Activated CD8-positive, alpha-beta T cell treated with anti-CD3 and anti-CD28 coated beads for 36 hours (primary cell): Measurements from ENCODE around the gene ZMYND8. TPM values are rescaled to one million over a fixed set of nuclear protein-coding genes. Genes with fewer than 3 reads are reported as not detected.

Source experiments
- ATAC-seq: fragments of 200-7000 bp; cut with Tn5 transposase; one replicate; pipeline ENCODE4 v1.10.0; 2021; ENCODE audit warnings: mild to moderate bottlenecking, moderate library complexity
- CTCF ChIA-PET: fragments of 350-600 bp; sonication (Branson Sonifier 250); formaldehyde crosslinking; loops from one replicate; lab custom pipeline; 2021; ENCODE audit warnings: antibody characterized with exemption; lab: Charles Lee
- POLR2A ChIA-PET: fragments of 350-600 bp; sonication (Branson Sonifier 250); formaldehyde crosslinking; loops from one replicate; lab custom pipeline; 2021; ENCODE audit warnings: antibody characterized with exemption; lab: Charles Lee
- DNase-seq: peaks from one replicate; pipeline ENCODE4 v3.0.0-alpha.2; 2020
- H3K27ac Mint-ChIP-seq: one replicate; pipeline ENCODE4 v1.8.0; 2021; ENCODE audit warnings: mild to moderate bottlenecking, mixed read lengths
- H3K27me3 Mint-ChIP-seq: one replicate; pipeline ENCODE4 v1.8.0; 2021; ENCODE audit warnings: mixed read lengths
- H3K36me3 Mint-ChIP-seq: one replicate; pipeline ENCODE4 v1.8.0; 2021; ENCODE audit warnings: low read depth, mixed read lengths
- H3K4me1 Mint-ChIP-seq: one replicate; pipeline ENCODE4 v1.8.0; 2021; ENCODE audit warnings: low read depth, mixed read lengths
- H3K4me3 Mint-ChIP-seq: one replicate; pipeline ENCODE4 v1.8.0; 2021; ENCODE audit warnings: mild to moderate bottlenecking, moderate library complexity, mixed read lengths
- H3K9me3 Mint-ChIP-seq: one replicate; pipeline ENCODE4 v1.8.0; 2021; ENCODE audit warnings: mixed read lengths
- intact Hi-C: fragments of 100-400 bp; cut with micrococcal nuclease; formaldehyde crosslinking; loops from one replicate; pipeline ENCODE4 v1.10.0; 2022
- total RNA-seq, 2 experiments: library from RNA; stranded (reverse); gene quantifications; one replicate each; pipeline ENCODE4 v1.2.3, GENCODE V29; 2021
- TF ChIP-seq, protein P1 (sequence below): fragments of 200-600 bp; IDR thresholded peaks from one replicate; pipeline ENCODE4 v1.8.0; 2022; ENCODE audit warnings: antibody characterized with exemption, mild to moderate bottlenecking

Gene ZMYND8
- total RNA-seq, 2 experiments from 2014 or later: 31.9 to 33.4 TPM

DNA sequence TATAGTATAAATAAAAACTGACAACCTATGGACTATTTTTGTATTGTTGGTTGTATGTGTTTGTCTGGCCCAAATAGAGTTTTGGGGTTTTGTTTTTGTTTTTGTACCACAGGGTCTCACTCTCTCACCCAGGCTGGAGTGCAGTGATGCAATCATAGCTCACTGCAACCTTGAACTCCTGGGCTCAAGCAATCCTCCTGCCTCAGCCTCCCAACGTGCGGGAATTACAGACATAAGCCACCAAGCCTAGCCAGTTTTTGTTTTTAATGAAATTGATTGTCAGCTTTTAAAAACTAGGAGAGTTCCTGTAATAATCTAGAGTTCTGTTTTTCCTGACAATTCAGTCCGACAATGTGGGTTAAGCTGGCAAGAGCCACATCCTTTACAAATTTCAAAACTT lies 98.7 kb downstream of the ZMYND8 start:
- intact Hi-C loops: no loop called here
- ATAC-seq (no peak), DNase-seq (no peak)
- TF ChIP-seq, protein P1, sequence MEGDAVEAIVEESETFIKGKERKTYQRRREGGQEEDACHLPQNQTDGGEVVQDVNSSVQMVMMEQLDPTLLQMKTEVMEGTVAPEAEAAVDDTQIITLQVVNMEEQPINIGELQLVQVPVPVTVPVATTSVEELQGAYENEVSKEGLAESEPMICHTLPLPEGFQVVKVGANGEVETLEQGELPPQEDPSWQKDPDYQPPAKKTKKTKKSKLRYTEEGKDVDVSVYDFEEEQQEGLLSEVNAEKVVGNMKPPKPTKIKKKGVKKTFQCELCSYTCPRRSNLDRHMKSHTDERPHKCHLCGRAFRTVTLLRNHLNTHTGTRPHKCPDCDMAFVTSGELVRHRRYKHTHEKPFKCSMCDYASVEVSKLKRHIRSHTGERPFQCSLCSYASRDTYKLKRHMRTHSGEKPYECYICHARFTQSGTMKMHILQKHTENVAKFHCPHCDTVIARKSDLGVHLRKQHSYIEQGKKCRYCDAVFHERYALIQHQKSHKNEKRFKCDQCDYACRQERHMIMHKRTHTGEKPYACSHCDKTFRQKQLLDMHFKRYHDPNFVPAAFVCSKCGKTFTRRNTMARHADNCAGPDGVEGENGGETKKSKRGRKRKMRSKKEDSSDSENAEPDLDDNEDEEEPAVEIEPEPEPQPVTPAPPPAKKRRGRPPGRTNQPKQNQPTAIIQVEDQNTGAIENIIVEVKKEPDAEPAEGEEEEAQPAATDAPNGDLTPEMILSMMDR: no peak
- Mint-ChIP-seq H3K4me1 (peaks cover 31% of the 10 kb centered on the region), H3K4me3 (no peak overlapping the region), H3K9me3 (no peaks in the 10 kb centered on the region), H3K36me3 (peaks cover 43% of the 10 kb centered on the region), H3K27me3 (no peaks in the 10 kb centered on the region), H3K27ac (peak overlapping the region; percentile 50)
- ChIA-PET POLR2A (no interaction called here), CTCF (interaction anchor here (1.0 to 1.5 kb wide), 3 partner anchors 16 to 126 kb away, joined by 3 to 7 read pairs (median 3); no protein-coding TSS in a partner anchor)

DNA sequence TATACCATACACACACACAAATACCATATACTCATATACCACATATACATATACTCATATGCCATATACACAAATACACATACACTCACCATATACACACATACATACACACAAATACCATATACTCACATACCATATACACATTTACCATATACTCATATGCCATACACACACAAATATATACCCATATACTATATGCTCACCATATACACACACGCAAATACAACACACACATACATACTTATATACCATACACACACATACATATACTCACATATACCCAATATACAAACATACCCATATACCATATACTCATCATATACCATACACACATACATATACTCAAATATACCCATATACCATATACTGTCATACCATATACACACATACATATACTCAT lies 99.2 kb downstream of the ZMYND8 start:
- intact Hi-C loops: no loop called here
- no peak overlapping the region for H3K27ac Mint-ChIP-seq
- no peaks in the 10 kb centered on the region for H3K9me3 Mint-ChIP-seq
- DNase-seq (no peak), ATAC-seq (no peak)
- no peaks in the 10 kb centered on the region for H3K27me3 Mint-ChIP-seq
- POLR2A ChIA-PET: no interaction called here
- TF ChIP-seq, protein P1: no peak
- CTCF ChIA-PET: interaction anchor here (1.8 to 2.5 kb wide), 2 partner anchors 16 to 127 kb away, joined by 5 to 8 read pairs; no protein-coding TSS in a partner anchor
- peaks cover 40% of the 10 kb centered on the region for H3K36me3 Mint-ChIP-seq
- H3K4me3 Mint-ChIP-seq: no peak overlapping the region
- H3K4me1 Mint-ChIP-seq: peaks cover 31% of the 10 kb centered on the region

DNA sequence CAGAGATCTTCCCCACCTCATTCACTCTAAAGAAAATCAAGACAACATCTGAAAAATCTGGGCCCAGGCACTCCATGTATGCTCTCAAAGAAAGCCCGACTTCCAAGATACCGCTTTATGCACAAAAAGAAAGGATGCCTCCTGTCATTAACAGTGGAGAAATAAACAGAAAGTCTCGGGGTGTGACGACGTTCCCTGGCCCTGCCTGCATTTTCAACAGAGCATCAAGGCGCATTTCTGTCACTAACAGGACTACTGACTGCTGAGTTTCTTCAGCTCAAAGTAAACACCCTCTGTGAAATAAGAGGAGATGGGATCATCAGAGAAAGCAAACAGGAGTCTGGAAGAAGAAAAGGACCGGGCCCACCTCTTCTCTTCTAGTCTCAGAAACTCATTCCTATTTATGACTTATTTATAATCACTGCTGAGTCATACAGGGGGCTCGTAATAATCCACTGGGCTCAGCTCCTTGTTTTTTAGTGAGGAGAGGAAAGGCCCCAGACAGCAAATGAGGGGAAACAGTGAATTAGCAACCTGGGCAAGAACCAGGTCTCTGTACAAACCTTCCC lies 99.7 kb downstream of the ZMYND8 start:
- no peak for ATAC-seq
- POLR2A ChIA-PET: no interaction called here
- no peaks in the 10 kb centered on the region for H3K9me3 Mint-ChIP-seq
- intact Hi-C loops: no loop called here
- TF ChIP-seq, protein P1: no peak
- H3K36me3 Mint-ChIP-seq: peaks cover 35% of the 10 kb centered on the region
- H3K27ac Mint-ChIP-seq: peak overlapping the region; percentile 4
- H3K4me1 Mint-ChIP-seq: peaks cover 31% of the 10 kb centered on the region
- H3K4me3 Mint-ChIP-seq: no peak overlapping the region
- CTCF ChIA-PET: interaction anchor here (1.8 to 2.5 kb wide), 2 partner anchors 16 to 127 kb away, joined by 5 to 8 read pairs; no protein-coding TSS in a partner anchor
- no peaks in the 10 kb centered on the region for H3K27me3 Mint-ChIP-seq
- DNase-seq: no peak

DNA sequence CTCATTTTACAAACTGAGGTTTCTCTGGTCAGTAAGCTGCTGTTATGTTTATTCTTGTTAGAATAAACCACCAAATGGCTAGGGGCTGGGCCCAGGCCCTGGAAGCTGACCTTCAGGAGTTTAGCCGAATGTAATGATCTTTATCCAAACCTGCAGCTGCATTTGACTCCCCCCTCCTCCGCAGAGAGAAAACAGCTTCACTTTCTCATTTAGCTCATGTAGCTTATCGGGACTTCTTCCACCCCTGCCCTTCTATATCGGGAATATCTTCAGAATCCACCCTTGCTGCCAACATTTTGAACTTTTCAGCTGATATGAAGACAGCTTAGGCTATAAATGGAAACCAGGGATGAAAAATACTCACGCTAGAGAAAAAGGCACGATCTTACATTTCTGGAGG lies 102.6 kb downstream of the ZMYND8 start:
- POLR2A ChIA-PET: interaction anchor here (1.0 to 1.2 kb wide), 2 partner anchors 20 to 130 kb away, joined by 3 read pairs; no protein-coding TSS in a partner anchor
- Mint-ChIP-seq H3K4me3 (no peak overlapping the region), H3K36me3 (peaks cover 38% of the 10 kb centered on the region), H3K9me3 (no peaks in the 10 kb centered on the region), H3K4me1 (peaks cover 16% of the 10 kb centered on the region), H3K27ac (no peak overlapping the region), H3K27me3 (no peaks in the 10 kb centered on the region)
- ATAC-seq: no peak
- TF ChIP-seq, protein P1: no peak
- CTCF ChIA-PET: interaction anchor here (0.9 to 1.2 kb wide), 2 partner anchors 17 to 130 kb away, joined by 3 read pairs; no protein-coding TSS in a partner anchor
- DNase-seq: no peak
- intact Hi-C loops: no loop called here

DNA sequence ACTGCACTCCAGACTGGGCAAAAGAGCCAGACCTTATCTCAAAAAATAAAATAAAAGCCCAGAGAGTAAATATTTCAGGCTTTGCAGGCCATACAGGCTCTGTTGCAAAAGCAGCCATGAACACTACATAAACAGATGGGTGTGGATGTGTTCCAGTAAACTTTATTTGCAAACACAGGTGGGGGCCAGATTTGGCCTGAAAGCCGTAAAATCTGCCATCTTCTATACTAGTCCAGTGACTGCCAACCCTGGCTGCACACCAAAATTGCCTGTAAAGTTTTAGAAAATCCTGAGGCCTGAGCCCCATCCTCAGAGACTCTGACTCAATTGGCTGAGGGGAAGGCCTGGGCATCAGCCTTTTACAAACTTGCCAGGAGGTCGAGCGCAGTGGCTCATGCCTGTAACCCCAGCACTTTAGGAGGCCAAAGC lies 103.6 kb downstream of the ZMYND8 start:
- CTCF ChIA-PET: no interaction called here
- H3K4me3 Mint-ChIP-seq: no peak overlapping the region
- H3K4me1 Mint-ChIP-seq: peaks cover 9% of the 10 kb centered on the region

More for the DNA sequence above, 103.6 kb downstream of the ZMYND8 start:
- TF ChIP-seq, protein P1: no peak
- Mint-ChIP-seq H3K27me3 (no peaks in the 10 kb centered on the region), H3K36me3 (peaks cover 43% of the 10 kb centered on the region), H3K9me3 (no peaks in the 10 kb centered on the region), H3K27ac (peak overlapping the region; percentile 53)
- ATAC-seq: no peak
- intact Hi-C loops: no loop called here
- POLR2A ChIA-PET: no interaction called here
- no peak for DNase-seq
